Vagina (tissue), 2 donors: ENCODE results near the gene DNAH2. TPM values are rescaled to one million over a fixed set of nuclear protein-coding genes. Genes with fewer than 3 reads are reported as not detected.

Experiments used
- DNase-seq, 2 donors: peaks; one replicate each; pipeline ENCODE4 v3.0.0-alpha.2; 2017; ENCODE audit errors: extremely low spot score in 2 of 2
- H3K27ac ChIP-seq: fragments of 200-600 bp; sonication (generic); one replicate; pipeline ENCODE4 v1.5.1; 2019
- H3K27me3 ChIP-seq: fragments of 200-600 bp; sonication (generic); one replicate; pipeline ENCODE4 v1.5.1; 2019
- H3K36me3 ChIP-seq, 2 donors: fragments of 200-600 bp; sonication (generic); one replicate each; pipeline ENCODE4 v1.5.1; 2017 to 2019
- H3K4me1 ChIP-seq: fragments of 200-600 bp; sonication (generic); one replicate; pipeline ENCODE4 v1.5.1; 2019
- H3K4me3 ChIP-seq, 2 donors: fragments of 200-600 bp; sonication (generic); 1 replicate in 1 of 2; 2 replicates in 1 of 2; pipeline ENCODE4 v1.5.1; 2016 to 2019
- H3K9me3 ChIP-seq: fragments of 200-600 bp; sonication (generic); one replicate; pipeline ENCODE4 v1.5.1; 2019
- POLR2A ChIP-seq, 2 donors: fragments of 450-650 bp; IDR thresholded peaks; one replicate each; pipeline ENCODE4 v1.6.1; 2017; ENCODE audit warnings: antibody characterized with exemption in 2 of 2, mild to moderate bottlenecking in 2 of 2, moderate library complexity in 2 of 2
- POLR2AphosphoS5 ChIP-seq, 2 donors: sonication (generic); formaldehyde crosslinking; IDR thresholded peaks; one replicate each; pipeline ENCODE4 v1.9.0; 2017; ENCODE audit warnings: antibody characterized with exemption in 2 of 2, mild to moderate bottlenecking in 2 of 2, low read depth in 1 of 2; ENCODE audit not compliant: insufficient read depth in 1 of 2
- intact Hi-C: fragments of 100-400 bp; cut with DNase I; formaldehyde crosslinking; loops from one replicate; pipeline ENCODE4 v1.15.1; 2023
- total RNA-seq: library from RNA; depleted of rRNA; stranded (reverse); fragments of >200 nt; gene quantifications from one replicate; pipeline ENCODE4 v1.2.3, GENCODE V29; 2016
- TF ChIP-seq, protein P1 (sequence below), 3 experiments: fragments of 450-650 bp in 2 of 3; fragments of 200-600 bp in 1 of 3; sonication (generic) in 1 of 3; IDR thresholded peaks; one replicate each; pipeline ENCODE4 v1.5.1; 2017 to 2019; ENCODE audit warnings: antibody characterized with exemption in 3 of 3, mild to moderate bottlenecking in 2 of 3, moderate library complexity in 2 of 3

Gene DNAH2
- total RNA-seq, 1 donor from 2014 or later = 0.49 TPM

DNA sequence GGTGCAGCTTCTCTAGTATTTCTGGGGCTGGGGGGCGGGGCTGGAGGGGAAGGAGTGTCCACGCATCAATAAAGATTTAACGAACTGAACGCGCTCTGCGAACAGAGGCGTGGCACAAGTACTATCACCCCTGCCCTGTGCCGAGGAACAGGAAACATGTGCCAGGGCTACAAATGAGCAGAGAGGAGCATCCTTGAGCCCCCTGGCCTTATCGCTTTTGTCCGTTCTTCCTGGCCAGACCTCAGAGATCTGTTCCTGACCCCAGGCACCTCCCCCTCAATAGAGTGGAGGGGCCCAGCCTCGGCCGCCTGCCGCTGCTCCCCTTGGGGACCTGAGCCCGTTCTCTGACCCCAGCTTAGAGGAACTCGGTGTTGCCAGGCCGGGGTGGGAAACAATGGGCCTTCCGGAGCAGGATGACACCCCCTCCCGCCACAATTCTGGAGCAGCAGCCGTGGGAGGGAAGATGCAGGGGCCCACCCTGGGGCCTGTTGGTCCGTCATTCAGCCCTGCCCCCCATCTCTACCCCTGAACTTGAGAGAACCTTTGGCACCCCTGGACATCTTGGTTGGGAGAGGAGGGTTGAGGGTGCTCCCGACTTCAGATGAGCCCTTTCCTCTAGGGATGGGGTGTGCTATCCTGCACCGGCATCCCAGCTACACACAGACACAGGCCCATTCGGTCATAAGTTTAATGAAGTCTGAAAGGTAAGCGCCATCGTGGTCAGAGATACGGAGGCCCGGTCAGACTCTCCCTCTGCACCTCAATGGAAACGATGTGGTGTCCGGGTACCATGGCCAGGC lies 138.7 kb downstream of the DNAH2 start:
- TF ChIP-seq, protein P1, sequence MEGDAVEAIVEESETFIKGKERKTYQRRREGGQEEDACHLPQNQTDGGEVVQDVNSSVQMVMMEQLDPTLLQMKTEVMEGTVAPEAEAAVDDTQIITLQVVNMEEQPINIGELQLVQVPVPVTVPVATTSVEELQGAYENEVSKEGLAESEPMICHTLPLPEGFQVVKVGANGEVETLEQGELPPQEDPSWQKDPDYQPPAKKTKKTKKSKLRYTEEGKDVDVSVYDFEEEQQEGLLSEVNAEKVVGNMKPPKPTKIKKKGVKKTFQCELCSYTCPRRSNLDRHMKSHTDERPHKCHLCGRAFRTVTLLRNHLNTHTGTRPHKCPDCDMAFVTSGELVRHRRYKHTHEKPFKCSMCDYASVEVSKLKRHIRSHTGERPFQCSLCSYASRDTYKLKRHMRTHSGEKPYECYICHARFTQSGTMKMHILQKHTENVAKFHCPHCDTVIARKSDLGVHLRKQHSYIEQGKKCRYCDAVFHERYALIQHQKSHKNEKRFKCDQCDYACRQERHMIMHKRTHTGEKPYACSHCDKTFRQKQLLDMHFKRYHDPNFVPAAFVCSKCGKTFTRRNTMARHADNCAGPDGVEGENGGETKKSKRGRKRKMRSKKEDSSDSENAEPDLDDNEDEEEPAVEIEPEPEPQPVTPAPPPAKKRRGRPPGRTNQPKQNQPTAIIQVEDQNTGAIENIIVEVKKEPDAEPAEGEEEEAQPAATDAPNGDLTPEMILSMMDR (IDR thresholded peaks at IDR 0.05) = no peak
- TF ChIP-seq POLR2A (IDR thresholded peaks at IDR 0.05) (no peak), POLR2AphosphoS5 (IDR thresholded peaks at IDR 0.05; ENCODE audit: insufficient read depth in 1 of 2, low read depth in 1 of 2) (peak; percentile 19 to 49)
- Histone ChIP-seq H3K27me3 (no peaks in the 10 kb centered on the region), H3K4me1 (peaks cover 47% of the 10 kb centered on the region), H3K9me3 (no peaks in the 10 kb centered on the region), H3K27ac (peak overlapping the region; percentile 85), H3K36me3 (peaks cover 0 to 12% of the 10 kb centered on the region in 2 donors), H3K4me3 (peak overlapping the region; percentile 53 to 72)
- intact Hi-C loops = loop anchor here (5.0 kb wide), 1 partner anchor 34 kb away; no protein-coding TSS in a partner anchor
- DNase-seq = peak in 1 of 2 donors; percentile 93

DNA sequence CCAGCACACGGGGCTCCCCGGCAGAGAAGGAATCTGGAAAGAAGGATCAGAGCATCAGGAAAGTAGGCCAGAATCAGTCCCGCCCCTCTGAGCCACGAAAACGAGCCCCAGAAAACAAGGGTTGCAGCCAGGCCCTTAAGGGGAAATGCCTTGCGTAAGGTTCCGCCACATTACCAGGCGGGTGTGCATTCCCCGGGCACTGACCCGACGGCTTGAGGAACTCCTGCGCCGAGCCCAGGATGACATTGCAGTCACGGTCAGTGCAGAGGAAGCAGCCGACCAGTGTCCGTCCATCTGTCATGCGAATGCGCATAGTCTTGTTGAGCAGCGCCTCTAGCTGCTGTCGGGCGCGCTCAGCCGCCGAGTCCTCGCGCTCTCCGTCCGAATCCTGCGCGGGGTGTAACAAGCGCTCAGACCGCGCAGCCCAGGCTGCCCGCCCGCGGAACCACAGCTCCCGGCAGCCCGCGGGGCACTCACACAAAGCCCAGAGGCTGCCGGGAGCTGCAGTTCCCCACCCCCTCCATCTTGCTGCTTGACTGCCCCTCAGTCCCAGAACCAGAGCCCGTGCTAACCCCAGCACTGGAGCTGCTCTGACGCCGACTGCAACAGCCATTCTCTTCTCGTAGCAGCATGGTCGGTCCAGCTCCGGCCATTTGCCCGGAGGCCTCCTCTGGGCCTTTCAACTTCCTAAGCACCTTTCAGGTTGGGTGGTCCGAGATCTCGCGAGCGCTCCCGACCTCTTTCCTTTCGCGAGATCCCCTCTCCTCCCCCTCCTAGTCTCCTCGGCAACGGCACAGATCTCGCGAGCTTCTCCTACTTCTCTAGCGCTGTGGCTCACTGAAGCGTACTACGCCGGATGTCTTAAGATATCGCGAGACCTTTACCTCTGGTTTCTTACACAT lies 139.5 kb downstream of the DNAH2 start, which contains the start of gene NAA38:
Gene NAA38, minus strand, starts transcription at position 749 of the 902 bp plus-strand sequence. Its CDS starts 96 bp downstream, at position 653.
- peak within 1 kb of the TSS; percentile 85 for H3K27ac ChIP-seq
- peaks cover 38% of the 10 kb centered on the region for H3K4me1 ChIP-seq
- H3K9me3 ChIP-seq = no peaks in the 10 kb centered on the region
- peak within 1 kb of the TSS; percentile 53 to 72 for H3K4me3 ChIP-seq
- H3K36me3 ChIP-seq = peaks cover 0 to 12% of the 10 kb centered on the region in 2 donors
- TF ChIP-seq, protein P1 (IDR thresholded peaks at IDR 0.05) = peak in 2 of 3 experiments; percentile 11 to 31
- TF ChIP-seq POLR2AphosphoS5 (IDR thresholded peaks at IDR 0.05; ENCODE audit: insufficient read depth in 1 of 2, low read depth in 1 of 2) (peak; percentile 62 to 92), POLR2A (IDR thresholded peaks at IDR 0.05) (peak in 1 of 2 donors; percentile 54)
- DNase-seq = peak; percentile 96 to 99
- no peaks in the 10 kb centered on the region for H3K27me3 ChIP-seq
- intact Hi-C loops = loop anchor here (5.0 kb wide), 1 partner anchor 35 kb away; no protein-coding TSS in a partner anchor

DNA sequence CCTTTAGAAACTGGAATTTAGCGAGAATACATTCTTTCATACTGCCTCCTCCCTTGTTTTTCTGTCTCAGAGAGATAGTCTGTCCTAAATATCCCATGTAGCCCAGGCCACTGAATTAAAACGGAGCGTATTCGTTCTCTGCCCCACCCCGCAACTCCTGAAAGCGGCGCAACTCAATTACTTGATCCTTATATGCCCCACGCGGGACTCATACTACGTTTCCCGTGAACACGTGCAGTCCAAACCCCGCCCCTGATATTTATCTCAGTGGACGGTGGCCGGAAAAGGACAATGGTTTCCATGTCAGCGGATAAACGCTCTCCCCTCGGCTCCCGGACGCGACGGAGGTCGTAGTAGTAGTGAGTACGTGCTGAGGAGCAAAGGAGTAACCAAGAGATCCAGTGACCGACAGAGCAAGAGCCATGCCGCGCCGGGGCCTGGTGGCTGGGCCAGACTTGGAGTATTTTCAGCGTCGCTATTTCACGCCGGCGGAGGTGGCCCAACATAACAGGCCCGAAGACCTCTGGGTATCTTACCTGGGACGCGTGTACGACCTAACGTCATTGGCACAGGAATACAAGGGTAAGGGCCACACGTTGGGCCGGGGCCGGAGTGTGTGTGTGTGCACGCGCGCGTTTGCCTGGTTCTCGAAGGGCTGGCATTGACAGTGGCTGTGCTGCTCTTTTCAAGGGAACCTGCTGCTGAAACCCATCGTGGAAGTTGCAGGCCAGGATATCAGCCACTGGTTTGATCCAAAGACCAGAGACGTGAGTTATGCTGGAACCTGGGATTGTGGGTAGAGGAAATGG lies 140.4 kb downstream of the DNAH2 start, which contains the start of gene CYB5D1:
Gene CYB5D1, plus strand, starts transcription at position 291 of the 809 bp plus-strand sequence. Its CDS starts 132 bp downstream, at position 423.
- no peaks in the 10 kb centered on the region for H3K27me3 ChIP-seq
- H3K9me3 ChIP-seq = no peaks in the 10 kb centered on the region
- H3K27ac ChIP-seq = peak within 1 kb of the TSS; percentile 85
- intact Hi-C loops = loop anchor here (5.0 kb wide), 1 partner anchor 36 kb away; no protein-coding TSS in a partner anchor
- peaks cover 37% of the 10 kb centered on the region for H3K4me1 ChIP-seq
- H3K36me3 ChIP-seq = peaks cover 0 to 4% of the 10 kb centered on the region in 2 donors
- TF ChIP-seq POLR2A (IDR thresholded peaks at IDR 0.05) (peak in 1 of 2 donors; percentile 28), POLR2AphosphoS5 (IDR thresholded peaks at IDR 0.05; ENCODE audit: insufficient read depth in 1 of 2, low read depth in 1 of 2) (peak; percentile 57 to 96)
- TF ChIP-seq, protein P1 (IDR thresholded peaks at IDR 0.05) = no peak
- peak within 1 kb of the TSS; percentile 53 to 72 for H3K4me3 ChIP-seq
- peak; percentile 96 to 97 for DNase-seq

DNA sequence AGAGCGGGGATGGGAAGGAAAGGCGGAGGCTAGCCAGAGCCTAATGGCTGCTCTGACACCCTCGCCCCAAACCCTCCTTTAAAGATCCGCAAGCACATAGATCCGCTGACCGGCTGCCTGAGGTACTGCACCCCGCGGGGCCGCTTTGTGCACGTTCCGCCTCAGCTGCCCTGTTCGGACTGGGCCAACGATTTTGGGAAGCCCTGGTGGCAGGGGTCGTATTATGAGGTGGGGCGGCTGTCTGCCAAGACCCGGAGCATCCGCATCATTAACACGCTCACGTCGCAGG lies 140.9 kb downstream of the DNAH2 start:
- intact Hi-C loops = loop anchor here (5.0 kb wide), 1 partner anchor 36 kb away; no protein-coding TSS in a partner anchor

More for the DNA sequence above, 140.9 kb downstream of the DNAH2 start:
- TF ChIP-seq, protein P1 (IDR thresholded peaks at IDR 0.05) = peak in 1 of 3 experiments; percentile 14
- TF ChIP-seq POLR2A (IDR thresholded peaks at IDR 0.05) (no peak), POLR2AphosphoS5 (IDR thresholded peaks at IDR 0.05; ENCODE audit: insufficient read depth in 1 of 2, low read depth in 1 of 2) (no peak)
- no peaks in the 10 kb centered on the region for H3K9me3 ChIP-seq
- H3K27ac ChIP-seq = peak overlapping the region; percentile 85
- H3K4me1 ChIP-seq = peaks cover 40% of the 10 kb centered on the region
- DNase-seq = peak in 1 of 2 donors; percentile 93
- H3K36me3 ChIP-seq = no peaks in the 10 kb centered on the region
- H3K27me3 ChIP-seq = no peaks in the 10 kb centered on the region
- H3K4me3 ChIP-seq = peak overlapping the region; percentile 53 to 72
